GM08714 (cell line): ENCODE data around the gene MAML3.

Experiments used
- H3K4me3 ChIP-seq: fragments of 200-500 bp; sonication (Bioruptor generic); 2 replicates; pipeline ENCODE4 v1.5.1; 2014; ENCODE audit warnings: mild to moderate bottlenecking, low read length, inconsistent platforms
- ZNF274 ChIP-seq: IDR thresholded peaks from 2 replicates; pipeline ENCODE4 v1.6.1; 2012; ENCODE audit warnings: mild to moderate bottlenecking, low read depth, low read length

MAML3 gene

GRCh38 chr4:140123666-140124377 is 30.2 kb downstream of the MAML3 start:
- no peak overlapping the region for H3K4me3 ChIP-seq
- no peak for TF ChIP-seq ZNF274

GRCh38 chr4:140122891-140123290 is 31.1 kb downstream of the MAML3 start:
- no peak overlapping the region for H3K4me3 ChIP-seq
- no peak for TF ChIP-seq ZNF274

DNA sequence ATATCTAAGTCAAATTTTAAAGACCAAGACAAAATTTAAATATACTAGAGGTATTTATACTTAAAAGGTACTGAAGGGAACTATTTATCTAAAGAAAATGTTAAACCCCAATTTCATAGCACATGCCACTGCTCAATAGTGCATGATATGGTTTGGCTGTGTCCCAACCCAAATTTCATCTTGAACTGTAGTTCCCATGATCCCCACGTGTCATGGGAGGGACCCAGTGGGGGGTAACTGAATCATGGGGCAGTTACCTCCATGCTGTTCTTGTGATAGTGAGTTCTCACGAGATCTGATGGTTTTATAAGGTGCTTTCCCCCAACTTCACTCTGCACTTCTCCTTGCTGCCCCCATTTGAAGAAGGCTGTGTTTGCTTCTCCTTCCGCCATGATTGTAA is 32.3 kb downstream of the MAML3 start:
- H3K4me3 ChIP-seq = no peak overlapping the region
- TF ChIP-seq ZNF274 = no peak

GRCh38 chr4:140118931-140119640 is 34.9 kb downstream of the MAML3 start:
- H3K4me3 ChIP-seq = no peak overlapping the region
- no peak for TF ChIP-seq ZNF274

DNA sequence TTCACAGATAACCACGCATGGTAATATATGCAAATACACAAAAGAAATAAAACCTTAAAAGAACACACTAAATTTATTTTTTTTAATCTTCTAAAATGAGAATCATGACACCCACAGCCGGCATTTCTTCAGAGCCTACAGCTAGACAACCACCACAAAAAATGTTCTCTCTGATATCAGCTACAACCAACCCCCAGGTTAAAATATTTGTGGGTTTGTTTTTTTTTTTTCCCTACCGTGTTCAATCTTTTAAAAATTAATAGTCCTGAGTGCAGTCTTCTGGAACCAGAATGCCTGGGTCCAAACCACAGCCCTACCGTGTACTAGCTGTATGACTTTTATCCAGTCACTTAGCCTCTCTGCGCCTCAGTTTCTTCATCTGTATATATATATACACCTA is 36.0 kb downstream of the MAML3 start:
- H3K4me3 ChIP-seq = no peak overlapping the region
- TF ChIP-seq ZNF274 = no peak

DNA sequence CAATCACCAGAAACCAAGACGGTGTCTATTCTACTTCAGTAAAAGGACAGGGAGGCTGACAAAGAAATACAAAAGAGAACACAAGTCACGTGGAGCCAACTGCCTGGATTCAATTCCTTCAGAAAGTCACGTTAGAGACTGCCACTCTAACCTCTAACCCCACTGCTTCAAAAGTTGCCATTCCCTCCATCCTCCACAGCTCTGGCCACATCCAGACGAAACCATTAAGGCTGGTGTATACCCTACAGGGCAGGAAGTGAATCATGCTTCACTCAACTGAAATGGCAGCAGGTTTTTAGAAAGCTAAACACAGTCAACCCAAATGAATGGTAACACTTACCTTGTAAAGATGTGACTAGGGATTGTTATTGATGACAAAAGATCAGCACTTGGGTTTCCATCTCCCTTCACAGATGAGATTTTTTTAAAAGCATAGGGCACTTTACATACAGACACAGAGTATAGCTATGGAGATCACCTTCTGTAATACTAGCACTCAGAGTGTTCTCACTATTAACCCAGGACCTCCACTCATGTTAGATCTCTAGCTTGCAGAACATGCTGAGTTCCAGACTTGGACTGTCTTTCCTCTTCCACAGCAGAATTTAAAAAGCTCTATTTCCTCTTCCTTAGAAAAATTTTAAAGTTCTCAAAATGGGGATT is 37.4 kb downstream of the MAML3 start:
- no peak overlapping the region for H3K4me3 ChIP-seq
- no peak for TF ChIP-seq ZNF274

GRCh38 chr4:140115140-140115539 is 38.8 kb downstream of the MAML3 start:
- TF ChIP-seq ZNF274 = no peak
- no peak overlapping the region for H3K4me3 ChIP-seq

- H3K4me3 ChIP-seq = no peak overlapping the region
- no peak for TF ChIP-seq ZNF274
Observed at GRCh38 chr4:140113653-140114052, 40.3 kb downstream of the MAML3 start.

- no peak for TF ChIP-seq ZNF274
- H3K4me3 ChIP-seq = no peak overlapping the region
Observed at GRCh38 chr4:140112576-140112975, 41.4 kb downstream of the MAML3 start.

GRCh38 chr4:140111256-140111655 is 42.7 kb downstream of the MAML3 start:
- no peak overlapping the region for H3K4me3 ChIP-seq
- TF ChIP-seq ZNF274 = no peak

DNA sequence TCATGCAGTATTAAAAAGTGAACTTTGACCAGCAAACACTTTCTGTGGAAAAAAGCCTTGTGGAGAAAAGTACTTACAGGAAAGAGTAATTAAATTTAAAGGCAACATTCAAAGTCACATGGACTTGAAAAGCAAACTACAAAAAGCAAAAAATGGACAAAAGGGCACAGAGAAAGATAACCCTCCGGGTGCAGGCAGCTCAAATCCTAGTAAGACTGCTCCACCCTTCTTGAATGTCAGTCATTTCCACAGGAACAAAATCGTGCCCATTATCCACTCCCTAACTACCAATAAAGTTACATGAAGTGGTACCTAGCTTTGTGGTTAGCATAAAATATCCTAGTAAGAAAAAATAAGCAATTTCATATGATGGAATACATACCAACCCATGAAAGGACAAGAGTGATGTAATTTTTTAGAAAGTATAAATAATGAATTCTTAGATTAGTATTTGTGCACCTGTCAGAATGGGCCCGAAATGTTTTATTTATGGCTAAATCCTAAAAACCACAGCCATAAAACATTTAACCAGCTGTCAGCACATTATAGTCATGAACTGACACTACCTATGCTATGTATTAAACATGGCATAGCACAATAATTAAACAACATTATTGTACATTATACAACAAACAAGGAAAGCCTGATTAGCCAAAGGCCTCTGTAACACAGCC is 43.3 kb downstream of the MAML3 start:
- TF ChIP-seq ZNF274 = no peak
- no peak overlapping the region for H3K4me3 ChIP-seq

- H3K4me3 ChIP-seq = no peak overlapping the region
- no peak for TF ChIP-seq ZNF274
Observed at GRCh38 chr4:140109737-140110136, 44.2 kb downstream of the MAML3 start.

DNA sequence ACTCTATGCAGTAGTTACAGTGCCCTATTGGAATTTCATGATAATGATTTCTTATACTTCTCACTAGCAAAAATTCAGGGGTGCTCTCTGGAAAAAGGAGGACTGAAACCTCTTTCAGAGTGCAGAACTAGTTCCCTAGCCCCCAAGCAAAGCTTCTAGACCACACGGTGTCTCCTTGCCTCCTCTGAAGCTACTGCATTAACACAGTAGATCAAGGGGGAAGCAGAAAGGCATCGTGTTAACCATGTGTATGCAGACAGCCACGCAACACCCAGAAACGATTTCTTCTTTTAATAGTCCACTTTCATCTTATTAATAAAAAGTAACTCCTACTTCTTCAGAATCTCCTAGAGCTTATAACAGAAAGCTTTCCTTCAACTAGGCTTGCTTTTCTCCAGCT is 44.7 kb downstream of the MAML3 start:
- TF ChIP-seq ZNF274 = no peak
- H3K4me3 ChIP-seq = no peak overlapping the region

DNA sequence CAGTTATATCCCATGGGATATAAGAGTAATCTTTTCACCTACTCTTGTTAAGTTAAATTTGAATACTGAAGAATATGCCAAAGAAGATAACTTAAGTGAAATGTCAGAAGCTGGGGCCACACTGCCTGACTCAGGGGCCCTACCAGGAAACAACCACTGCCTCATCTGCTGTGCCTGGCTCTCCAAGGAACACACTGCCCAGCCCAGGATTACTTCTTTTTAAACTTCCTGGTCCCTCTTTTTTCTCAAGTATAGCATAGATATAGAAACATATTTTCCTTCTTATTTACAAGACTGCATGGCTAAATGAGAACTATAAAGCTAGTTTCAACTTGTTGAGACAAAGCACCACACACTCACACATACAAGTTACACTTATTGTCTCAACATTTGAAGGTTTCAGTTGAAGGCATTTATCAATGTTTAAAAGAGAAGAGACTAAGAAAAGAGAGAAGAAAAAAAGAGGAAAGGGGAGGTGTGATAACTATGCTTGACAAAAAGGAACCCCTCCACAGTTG is 45.2 kb downstream of the MAML3 start:
- no peak overlapping the region for H3K4me3 ChIP-seq
- no peak for TF ChIP-seq ZNF274
